HG03280 (cell line): ENCODE results near the gene COL1A2.

Source experiments
- ATAC-seq: cut with Tn5 transposase; IDR thresholded peaks from one replicate; pipeline ENCODE4 v1.9.1; 2021; ENCODE audit warnings: mild to moderate bottlenecking, moderate library complexity; ENCODE audit not compliant: unreplicated experiment

The COL1A2 gene

GRCh38 chr7:94382132-94382531 lies 12.6 kb upstream of the COL1A2 start:
- ATAC-seq, result no peak

GRCh38 chr7:94382746-94383145 lies 11.9 kb upstream of the COL1A2 start:
- no peak for ATAC-seq

DNA sequence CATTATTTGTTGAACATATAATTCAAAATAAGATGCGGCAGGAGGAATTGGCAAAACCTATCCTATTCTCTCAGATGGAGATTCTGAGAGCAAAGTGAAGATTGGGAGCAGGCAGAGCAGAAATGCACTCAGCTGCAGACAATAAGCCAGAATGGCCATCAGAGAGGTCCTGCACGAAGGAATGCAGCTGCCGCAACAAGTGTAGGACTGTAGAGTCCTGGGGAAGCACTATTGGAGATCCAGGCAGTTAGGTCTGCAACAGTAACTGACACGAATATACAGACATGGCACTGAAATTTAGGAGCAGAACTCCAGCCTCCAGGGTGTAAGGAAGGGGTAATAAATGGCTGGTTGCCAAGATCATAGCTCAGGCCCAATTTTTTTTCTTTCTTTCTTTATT lies 10.4 kb upstream of the COL1A2 start:
- no peak for ATAC-seq

DNA sequence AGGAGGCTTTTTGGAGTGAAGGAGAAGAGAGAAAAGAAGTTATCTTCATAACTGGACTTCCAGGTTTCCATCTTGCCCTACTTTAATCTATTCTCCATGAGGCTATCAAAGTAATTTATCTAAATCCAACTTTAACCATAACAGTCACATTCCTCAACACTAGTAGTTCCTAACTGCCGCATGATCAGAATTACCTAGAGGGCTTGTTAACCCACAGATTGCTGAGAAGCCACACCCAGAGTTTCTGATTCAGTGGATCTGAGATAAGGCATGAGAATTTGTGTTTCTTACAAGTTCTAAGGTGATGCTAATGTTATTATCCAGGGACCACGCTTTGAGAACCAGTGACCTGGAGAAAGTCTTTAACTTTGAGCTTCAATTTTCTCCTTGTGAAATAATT lies 8.3 kb upstream of the COL1A2 start:
- ATAC-seq, result no peak

DNA sequence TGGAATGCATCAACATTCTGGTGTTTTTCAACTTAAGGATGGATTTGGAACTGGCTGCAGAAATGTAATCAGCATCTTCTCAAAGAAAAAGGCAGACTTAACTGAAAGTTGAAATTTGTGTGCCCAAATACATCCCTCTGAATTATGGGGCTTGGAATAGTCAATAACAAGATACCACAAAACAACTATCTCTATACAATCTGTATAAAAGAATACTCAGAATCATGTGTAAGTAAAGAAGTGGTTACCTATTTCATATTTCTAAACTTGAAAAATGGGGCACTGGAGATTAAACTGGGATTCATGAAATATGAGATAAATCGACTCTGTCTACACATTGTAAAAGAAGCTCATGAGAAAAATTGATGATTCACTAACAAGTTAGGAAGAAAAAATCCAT lies 6.2 kb upstream of the COL1A2 start:
- ATAC-seq, result no peak

- no peak for ATAC-seq
Observed at GRCh38 chr7:94389381-94389780, 5.3 kb upstream of the COL1A2 start.

DNA sequence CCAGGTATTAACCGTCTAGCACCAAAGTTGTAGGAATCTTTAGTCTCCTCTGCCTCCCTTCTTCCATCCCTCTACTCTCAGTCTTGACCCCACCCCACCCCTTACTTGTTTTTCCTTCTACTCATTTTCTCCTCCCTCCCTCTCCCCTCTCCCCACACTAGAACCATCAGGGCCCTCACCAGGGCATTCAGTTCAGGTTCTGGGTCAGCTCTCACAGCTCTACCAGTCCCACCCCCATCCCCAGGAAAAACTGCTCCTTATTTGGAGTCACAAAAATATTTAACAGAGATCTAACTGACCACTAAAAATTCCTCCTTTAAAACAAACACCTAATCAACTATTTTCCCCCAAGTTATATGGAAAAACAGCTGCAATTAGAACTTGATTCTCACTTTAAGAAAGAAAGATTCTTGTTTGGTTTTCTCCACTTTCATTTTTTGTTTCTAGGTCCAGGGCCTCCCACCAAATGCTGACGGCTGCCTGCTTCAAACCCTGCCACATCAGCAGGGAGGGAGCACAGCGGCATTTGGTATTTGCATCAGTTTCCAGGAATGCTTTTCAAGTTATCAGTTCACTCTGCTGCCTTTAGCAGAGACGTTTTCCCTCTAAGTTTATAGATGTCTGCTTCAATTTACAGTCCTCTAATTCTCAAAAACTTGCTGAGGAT lies 2.8 kb upstream of the COL1A2 start:
- ATAC-seq, result peak; percentile 59

- no peak for ATAC-seq
Observed at GRCh38 chr7:94392393-94392786, 2.3 kb upstream of the COL1A2 start.

DNA sequence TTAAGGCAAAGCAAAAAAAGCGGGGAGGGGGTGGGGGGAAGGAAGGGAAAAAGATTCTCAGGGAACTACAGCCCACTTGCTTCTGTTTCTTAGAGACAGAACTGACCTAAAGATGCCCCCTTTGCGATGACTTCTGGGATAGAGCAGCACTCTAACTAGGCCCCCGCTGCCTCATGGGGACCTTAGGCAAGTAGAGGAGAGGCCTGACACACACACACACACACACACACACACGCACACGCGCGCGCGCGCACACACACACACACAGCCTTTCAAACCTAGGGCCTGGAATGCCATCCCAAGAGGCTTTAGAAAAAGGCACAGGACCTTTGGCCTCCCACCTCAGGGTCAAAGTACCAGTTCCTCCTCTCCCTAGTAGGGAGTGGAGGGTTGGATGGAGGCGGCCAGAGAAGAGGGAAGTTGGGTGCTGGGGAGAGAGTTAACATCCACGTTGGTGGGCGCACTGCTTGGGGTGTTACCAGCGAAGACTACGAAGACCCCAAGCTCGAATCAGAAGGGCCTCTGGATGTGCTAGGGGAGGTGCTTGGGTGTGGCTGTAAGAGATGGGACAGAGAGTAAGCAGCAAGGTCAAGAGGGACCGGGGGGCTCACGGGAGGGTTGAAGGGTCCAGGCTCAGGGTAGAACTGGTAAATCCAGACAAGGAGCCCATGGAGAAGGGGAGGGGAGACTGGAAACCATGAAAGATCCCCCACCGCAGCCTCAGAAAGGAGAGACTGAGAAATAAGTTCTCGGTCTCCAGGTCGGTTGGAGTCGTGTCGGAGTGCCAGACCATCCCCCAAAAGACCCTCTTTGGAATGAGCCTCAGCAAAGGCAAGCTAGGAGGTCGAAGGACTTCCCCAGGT lies 1.2 kb upstream of the COL1A2 start:
- ATAC-seq, result no peak

GRCh38 chr7:94394109-94394436 lies 622 bp upstream of the COL1A2 start:
- no peak for ATAC-seq

GRCh38 chr7:94395141-94396036 lies 694 bp downstream of the COL1A2 start:
- ATAC-seq, result peak; percentile 74

GRCh38 chr7:94396037-94396431 lies 1.3 kb downstream of the COL1A2 start:
- no peak for ATAC-seq

DNA sequence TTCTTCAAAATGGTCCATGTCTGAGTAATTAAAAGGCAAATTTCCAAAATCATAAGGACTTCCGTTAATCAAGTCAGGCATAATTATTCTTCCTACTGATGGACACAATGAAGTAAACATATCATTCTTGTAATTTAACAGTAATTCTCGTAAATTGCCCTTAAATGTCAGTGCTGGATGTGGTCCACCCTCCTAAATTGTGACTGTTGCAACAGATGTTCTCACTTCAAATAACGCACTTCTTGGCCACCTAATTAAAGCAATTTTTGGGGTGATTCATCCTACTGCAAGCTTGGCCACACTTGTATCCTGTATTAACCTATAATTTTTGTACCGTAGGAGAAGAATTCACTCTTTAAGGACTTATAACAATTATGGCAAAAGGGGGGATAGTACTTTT lies 1.9 kb downstream of the COL1A2 start:
- ATAC-seq, result no peak

GRCh38 chr7:94397722-94398121 lies 3.0 kb downstream of the COL1A2 start:
- no peak for ATAC-seq

DNA sequence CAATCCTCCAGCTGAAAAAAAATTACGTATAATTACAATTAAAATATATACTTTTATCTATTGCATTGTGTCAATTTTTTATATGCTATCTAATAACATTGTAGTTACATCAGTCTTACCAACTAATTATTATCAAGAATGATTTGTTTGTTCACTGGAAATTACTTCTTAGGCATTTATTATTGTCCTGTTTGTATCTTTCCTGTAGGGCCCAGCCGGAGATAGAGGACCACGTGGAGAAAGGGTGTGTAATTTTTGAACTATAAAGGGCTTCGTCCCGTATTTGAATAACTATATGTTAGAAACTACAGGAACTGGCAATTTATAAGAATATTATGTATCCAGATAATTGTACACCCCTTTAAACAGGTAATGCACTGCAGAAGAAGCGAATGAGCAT lies 4.1 kb downstream of the COL1A2 start:
- no peak for ATAC-seq

GRCh38 chr7:94400022-94400421 lies 5.3 kb downstream of the COL1A2 start:
- ATAC-seq, result no peak

DNA sequence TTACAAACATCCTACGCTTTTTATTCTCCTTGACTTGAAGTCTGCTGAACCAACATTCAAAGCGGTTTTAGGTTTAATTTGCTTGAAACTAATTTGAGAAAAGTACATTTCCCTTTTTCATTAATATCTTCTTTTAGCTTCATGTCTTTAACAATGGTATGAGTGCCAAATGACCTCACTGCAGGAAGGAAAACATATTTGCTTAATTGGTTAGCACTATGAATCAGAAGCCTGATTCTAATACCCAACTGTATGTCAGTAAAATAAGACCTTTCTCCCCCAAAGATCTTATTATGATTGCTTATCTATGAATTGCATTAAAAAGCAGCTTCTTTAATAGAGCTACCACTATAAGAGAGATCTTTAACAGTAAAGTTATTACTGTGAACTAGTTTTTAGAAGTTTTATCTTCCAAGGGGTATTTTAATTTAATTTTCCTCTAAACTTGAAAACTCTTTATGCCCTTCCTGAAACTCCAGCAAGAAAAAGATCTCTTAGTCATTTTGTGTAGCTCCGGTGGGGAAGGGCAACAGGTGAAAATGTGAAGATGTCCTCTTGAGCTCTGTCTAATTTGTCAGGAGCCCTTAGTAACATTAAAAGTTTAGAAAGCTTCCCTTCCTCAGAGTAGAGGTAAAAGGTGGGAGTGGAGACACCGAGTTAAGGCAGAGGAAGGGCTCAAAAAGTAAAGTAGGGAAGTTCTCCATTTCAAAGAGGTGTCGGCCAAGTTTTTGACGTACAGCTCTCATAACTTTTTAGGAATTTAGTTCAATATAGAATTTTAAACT lies 6.1 kb downstream of the COL1A2 start:
- ATAC-seq, result no peak

GRCh38 chr7:94401428-94401814 lies 6.7 kb downstream of the COL1A2 start:
- no peak for ATAC-seq

DNA sequence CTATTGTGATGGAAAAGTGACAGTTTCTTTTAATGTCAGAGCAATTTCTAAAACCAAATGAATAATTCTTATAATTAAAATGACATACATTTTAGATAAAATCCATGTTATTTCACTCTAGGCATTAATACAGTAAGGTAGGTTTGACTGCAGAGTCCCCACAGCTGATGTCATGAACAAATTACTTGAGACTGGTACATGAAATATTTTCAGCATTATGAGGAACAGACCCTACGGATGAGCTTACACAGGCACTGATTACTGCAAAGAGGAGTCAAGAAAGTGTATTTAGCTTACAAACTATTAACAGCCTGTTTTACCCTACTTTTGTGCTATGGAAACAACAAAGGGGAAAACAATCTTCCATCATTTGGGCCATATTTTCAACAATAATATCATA lies 8.9 kb downstream of the COL1A2 start:
- ATAC-seq, result no peak

GRCh38 chr7:94405506-94405905 lies 10.8 kb downstream of the COL1A2 start:
- ATAC-seq, result no peak

GRCh38 chr7:94406696-94407095 lies 12.0 kb downstream of the COL1A2 start:
- ATAC-seq, result no peak
